ENCODE measurements around the gene PDE5A.
"Not testable (repeated sequence)": the region's sequence is repeated elsewhere in the genome, so short reads cannot be mapped to it uniquely, and the experiment has no call there.

Gene PDE5A

DNA sequence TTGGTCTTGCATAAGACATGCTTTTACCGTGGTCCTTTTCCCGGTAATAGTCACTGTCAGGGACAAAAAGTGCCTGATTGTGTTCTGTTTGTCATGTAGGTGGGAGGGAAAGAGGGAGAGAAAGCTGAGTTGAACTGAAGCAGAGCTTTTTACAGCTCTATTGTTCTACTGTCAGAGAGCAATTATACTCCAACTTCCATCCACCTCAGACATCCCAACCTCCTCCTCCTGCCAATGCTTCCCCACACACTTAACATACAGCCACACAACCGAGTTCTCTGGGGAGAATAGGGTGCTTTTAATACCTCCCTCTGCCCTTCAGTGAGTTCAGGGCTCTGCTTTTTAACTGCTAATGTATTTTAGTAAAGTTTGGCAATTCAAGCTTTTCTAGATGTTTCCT is 159.6 kb downstream of the PDE5A start:
- DNase-seq: not testable (repeated sequence)

DNA sequence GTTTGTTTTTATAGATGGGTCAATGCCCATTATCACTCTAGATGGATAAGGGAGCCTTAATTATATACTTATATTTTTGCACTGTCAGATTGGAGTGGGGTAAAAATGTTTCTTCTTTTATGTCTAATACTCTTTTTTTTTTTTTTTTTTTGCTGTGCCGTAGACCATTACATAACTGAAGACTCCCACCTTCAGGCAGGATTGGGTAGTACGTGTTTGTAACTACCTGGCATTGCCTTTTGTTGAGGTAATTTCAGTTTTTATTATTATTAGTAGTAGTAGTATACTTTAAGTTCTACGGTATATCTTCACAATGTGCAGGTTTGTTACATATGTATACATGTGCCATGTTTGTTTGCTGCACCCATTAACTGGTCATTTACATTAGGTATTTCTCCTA is 165.9 kb downstream of the PDE5A start:
- peak; percentile 41 for DNase-seq

- DNase-seq: not testable (repeated sequence)
Observed at GRCh38 chr4:119455734-119456133, 172.9 kb downstream of the PDE5A start.

- peak; percentile 98 for DNase-seq
Observed at GRCh38 chr4:119454491-119455270, 173.9 kb downstream of the PDE5A start.

DNA sequence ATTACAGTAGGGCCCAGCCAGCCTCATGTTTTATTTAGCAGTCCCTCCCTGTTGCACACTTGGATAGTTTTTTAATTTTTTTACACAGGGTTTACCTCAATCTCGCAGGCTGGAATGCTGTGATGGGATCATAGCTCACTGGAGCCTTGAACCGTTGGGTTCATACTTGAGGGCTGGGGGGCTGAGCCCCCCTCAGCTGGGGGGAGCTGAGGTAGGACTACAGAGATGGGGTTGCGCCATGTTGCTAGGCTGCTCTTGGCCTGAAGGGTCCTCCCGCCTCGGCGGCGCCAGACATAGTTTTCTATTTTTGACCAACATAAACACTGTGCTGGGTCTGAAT is 174.5 kb downstream of the PDE5A start:
- DNase-seq: not testable (repeated sequence)

DNA sequence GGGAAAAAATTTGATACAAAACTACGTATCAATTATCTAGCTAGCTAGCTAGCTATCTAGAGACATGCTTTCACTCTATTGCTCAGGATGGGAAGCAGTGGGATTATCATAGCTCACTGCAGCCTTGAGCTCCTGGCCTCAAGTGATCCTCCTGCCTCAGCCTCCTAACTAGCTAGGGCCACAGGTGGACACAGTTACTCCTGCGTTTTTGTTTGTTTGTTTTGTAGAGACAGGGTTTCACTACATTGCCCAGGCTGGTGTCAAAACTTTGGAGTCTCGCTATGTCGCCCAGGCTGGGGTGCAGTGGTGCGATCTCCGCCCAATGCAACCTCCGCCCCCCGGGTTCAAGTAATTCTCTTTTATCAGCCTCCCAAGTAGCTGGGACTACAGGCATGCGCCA is 175.3 kb downstream of the PDE5A start:
- not testable (repeated sequence) for DNase-seq

- not testable (repeated sequence) for DNase-seq
Observed at GRCh38 chr4:119449851-119450250, 178.8 kb downstream of the PDE5A start.
